EH (cell line): ENCODE measurements around the gene VGLL4.
"Not testable (repeated sequence)": the region's sequence is repeated elsewhere in the genome, so short reads cannot be mapped to it uniquely, and the experiment has no call there.

ENCODE experiments used
- DNase-seq: peaks from one replicate; pipeline ENCODE4 v3.0.0-alpha.2; 2015; ENCODE audit warnings: low read depth

Gene VGLL4, protein sequence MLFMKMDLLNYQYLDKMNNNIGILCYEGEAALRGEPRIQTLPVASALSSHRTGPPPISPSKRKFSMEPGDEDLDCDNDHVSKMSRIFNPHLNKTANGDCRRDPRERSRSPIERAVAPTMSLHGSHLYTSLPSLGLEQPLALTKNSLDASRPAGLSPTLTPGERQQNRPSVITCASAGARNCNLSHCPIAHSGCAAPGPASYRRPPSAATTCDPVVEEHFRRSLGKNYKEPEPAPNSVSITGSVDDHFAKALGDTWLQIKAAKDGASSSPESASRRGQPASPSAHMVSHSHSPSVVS

DNA sequence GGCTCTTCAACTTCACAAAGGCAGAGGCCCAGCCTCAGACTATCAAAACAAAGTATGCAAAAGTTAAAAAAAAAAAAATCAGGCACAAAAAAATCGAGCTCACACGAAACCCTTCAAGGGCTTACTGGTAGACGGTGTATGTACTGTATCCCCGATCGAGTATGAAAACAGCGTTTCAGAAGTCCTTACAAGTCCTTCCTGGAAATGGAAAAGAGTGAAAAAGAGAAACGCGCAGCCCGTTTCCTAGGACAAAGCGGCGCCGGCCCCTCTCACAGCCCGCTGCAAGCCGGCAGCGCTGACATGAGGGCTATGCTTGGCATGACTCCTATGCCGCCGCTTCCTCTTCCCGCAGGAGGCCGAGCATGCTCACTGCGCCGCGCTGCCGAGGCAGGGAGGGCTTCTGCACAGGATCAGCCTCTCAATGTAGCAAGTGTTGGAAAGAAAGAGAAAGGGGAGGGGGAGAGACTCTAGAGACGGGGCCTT lies at the start of gene VGLL4:
TSS of gene VGLL4 (minus strand) at position 311 of the 483 bp plus-strand sequence. CDS start 397 bp downstream, outside the sequence.
- DNase-seq = peak; percentile 92

DNA sequence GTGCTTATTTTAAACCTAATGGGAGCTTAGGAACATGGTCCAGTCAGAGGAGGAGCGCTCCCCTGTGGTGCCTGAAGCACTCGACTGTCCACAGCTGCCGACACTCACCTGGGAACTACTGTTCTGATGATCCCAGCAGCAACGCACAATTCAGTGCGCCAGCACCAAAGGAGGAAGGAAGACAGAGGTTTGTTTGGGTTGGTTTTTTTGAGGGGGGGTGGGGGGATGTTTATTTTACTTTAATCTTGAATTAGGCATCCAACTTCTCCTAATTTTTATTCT lies 48.8 kb upstream of the VGLL4 start:
- no peak for DNase-seq

DNA sequence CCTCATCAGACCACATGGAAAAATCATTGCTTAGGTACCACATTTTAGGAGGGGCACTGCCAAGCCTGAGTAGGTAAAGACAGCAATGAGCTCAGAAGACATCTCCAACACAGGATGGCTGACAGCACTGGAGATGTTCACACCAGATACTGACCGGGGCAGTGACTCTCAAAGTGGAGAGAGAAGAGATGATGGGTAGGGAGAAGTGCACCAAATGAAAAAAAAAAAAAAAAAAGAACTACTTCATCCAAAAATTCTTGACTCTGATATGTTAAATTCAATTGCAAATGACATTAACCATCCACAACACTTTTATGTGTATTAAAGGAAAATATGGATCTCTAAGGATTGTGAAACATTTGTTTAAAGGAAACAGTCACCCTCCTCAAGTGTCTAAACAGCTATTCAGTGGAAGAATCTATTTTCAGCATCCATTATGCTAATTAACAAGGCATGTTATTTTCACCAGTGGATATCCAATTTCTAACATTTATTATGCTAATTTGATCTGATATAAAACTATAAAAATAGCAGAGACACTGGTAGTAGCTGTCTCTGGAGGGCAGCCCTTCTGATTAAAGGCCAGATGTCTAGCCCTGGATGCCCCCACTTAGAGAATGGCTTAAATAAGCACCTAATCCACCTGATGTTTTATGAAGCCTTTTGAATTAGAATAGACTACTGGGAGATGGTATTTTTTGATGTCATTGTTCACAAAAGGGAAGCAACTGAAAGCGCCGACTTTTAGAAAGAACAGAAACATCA lies 48.2 kb upstream of the VGLL4 start:
- DNase-seq = no peak

DNA sequence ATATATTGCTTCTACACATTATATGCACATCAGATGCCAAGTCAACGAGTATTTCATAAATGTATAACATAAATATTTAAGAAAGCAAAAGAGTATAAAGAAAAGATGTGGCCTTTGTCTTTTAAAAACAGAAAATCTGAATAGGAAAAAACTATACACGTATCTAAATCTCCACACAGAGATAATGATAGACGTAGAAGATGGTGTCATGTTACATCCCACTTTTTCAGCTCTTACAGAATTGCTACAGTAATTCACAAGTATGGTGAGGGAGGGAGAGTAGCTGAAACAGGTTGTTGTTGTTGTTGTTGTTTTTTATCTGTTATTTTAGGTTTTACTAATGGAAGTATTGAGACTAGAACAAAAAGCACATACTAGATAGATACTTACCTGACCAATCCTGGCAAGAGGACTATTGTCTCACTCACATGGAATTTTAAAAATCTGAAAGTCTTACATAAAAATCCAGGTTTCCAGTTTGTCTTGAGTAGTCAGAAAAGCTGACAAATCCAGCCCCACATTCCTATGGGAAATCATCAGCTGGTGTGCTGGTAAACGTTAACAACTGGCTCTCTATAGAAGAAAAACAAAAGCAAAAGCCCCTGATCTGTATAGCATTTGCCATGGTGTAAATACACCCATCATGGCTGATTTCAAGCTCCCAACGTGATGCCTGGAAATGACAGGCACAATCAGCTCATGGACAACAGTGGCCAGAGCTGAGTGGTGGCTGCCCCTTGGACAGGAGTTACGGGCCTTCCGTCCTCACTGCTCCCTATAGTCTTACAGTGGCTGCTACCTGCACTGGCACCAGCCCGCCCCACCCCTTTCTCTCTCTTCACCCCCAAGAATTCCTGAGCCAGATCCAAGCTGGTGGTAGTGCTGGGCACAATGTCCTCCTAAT lies 47.4 kb upstream of the VGLL4 start:
- peak; percentile 62 for DNase-seq

DNA sequence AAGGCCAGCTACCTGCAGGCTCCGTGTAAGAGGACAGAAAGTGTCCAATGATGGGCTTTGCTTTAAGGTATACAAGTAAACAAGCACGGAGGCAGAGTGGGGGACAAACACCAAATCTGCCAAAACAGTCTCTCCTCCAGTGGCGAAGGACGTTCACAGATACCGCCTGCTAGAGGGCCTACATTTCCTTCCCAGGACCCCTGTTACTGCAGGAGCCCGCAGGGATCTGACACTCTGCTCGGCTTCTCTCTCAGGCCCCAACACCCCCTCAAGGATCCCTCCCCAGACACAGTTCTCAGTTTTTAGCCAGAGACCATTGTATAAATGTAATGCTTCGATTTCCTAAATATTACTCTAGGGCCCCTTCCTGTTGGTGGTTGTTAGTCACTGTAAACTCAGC lies 46.0 kb upstream of the VGLL4 start:
- DNase-seq = no peak

DNA sequence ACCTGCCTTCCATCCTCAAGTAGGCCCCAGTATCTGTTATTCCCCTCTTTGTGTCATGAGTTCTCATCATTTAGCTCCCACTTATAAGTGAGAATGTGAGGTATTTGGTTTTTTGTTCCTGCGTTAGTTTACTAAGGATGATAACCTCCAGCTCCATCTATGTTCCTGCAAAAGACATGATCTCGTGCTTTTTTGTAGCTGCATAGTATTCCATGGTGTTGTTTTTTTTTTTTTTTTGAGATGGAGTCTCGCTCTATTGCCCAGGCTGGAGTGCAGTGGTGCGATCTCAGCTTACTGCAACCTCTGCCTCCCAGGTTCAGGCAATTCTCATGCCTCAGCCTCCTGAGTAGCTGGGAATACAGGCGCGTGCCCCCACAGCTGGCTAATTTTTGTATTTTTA lies 41.3 kb upstream of the VGLL4 start:
- not testable (repeated sequence) for DNase-seq

DNA sequence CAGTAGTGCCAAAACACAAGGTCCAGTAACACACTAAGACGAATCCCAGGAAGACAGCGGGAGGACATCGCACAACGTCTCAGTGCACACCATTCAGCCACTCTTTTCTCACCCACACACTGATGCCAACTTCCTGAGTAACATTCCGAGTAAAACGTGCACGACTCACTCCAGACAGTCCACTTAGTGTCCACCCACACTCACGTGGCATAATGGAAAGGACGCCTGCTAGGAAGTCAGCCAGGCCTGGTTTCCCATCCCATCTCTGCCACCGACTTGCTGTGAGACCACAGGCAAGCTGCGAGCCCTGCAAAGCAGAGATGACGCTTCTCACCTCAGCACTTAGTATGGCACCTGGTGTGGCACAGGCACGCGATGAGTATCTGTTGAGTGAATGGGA lies 36.8 kb upstream of the VGLL4 start:
- no peak for DNase-seq

DNA sequence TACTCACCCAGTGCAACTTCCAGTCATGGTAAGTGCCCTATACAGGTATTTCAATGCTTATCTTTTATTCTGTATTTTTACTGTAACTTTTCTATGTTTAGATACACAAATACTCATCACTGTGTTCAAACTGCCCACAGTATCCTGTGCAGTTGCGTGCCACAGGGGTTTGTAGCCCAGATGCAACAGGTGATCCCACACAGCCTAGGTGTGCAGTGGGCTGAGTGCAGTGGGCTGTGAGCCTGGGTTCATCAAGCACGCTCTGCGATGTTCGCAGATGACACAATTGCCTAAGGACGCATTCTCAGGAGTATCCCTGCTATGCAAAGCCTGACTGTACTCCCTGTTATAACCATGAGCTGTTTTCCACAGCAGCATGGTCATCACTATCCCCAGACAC lies 36.2 kb upstream of the VGLL4 start:
- no peak for DNase-seq

DNA sequence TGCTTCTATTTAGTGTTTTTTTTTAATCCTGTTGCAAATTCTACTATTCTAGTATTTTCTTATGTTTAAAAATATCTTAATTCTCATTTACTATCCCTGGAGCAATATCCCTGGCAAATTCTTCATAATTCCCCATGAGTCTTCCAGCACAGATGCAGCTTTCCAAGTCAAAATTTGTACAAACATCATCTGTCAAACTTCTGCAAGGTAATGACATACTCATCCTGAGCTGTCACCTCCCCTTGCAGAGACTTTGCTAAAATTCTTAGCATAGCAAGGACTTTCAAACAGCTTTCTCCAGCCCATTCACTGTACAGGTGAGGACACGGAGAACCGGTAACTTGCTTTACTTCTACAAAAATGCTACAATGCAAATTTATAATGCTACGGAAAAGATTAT lies 28.6 kb upstream of the VGLL4 start:
- DNase-seq = no peak

DNA sequence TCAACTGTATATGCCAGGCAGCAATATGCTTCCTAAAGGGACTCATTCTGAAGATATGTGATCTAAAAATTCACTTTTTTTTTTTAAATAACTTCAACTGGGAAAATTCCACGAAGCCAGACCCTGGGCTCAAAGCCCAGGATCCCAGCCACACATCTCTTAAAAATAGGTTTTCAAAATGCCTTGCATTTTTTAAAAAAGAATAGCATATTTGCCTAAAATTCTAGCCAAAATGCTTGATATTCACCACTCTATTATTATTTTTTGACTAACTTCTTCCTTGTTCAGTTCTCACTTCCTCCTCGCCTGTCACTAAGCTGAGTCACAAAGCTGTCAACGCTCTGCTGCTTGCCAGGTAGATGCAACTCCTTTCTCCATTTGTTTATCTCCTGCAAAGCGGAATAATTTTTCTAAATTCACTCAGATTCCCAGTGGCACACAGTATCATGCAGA lies 28.0 kb upstream of the VGLL4 start:
- DNase-seq = peak; percentile 83

DNA sequence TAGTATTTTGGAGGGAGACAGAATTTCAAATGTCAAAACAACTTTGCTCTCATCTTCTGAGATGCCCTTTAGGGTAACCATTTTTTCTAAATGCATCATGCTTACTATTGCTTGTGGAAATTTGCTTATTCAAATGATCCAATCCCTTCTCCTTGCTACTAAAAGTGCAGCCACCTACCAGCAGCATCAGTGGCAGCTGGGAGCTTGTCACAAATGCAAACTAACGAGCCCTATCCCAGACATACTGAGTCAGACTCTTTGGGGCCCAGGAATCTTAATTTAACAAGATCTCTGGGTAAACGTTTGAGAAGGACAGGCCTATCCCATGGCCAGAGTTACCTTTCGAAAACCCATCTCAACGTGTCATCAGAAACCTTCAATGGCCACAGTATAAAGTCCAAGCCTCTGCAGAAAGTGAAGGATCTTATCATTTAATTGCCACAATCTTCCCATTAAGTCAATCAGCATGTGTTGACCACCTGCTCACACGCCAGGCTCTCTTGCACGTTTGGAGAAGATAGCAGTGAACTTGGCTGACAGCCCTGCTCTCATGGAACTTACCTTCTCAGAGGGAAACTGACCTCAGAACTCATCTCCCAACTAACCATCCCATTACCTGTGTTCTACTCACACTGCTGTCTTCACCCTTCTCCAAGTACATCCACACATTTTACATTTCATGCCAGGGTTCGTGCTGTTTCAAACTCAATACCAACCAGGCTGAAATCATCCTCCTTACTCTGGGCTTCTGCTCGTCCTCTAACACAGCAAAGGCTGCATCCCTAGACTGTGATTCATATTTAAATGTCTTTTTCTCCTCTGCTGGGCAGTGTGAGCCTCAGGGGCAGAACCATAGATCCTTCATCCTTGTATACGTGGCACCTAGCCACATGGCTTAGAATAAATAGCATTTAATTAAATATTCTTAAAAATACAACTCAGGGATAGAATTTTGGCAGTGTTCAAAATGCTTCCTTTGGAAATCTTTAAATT lies 24.8 kb upstream of the VGLL4 start:
- DNase-seq = peak; percentile 78

DNA sequence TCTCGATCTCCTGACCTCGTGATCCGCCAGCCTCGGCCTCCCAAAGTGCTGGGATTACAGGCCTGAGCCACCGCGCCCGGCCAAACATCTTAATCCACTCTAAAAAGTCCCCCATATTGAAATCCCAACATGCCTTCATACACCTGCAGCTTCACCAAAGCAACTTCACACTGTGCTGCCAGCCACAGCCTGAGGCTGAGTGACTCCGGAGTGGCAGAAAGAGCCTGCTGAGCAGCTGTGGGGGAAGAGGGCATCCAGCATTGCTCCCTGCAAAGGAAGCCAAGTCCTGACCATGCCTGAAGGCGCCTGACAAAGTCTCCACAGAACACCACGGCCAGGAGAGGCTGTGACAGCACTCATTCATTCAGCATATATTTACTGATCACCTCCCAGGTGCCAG lies 21.6 kb upstream of the VGLL4 start:
- DNase-seq = no peak

DNA sequence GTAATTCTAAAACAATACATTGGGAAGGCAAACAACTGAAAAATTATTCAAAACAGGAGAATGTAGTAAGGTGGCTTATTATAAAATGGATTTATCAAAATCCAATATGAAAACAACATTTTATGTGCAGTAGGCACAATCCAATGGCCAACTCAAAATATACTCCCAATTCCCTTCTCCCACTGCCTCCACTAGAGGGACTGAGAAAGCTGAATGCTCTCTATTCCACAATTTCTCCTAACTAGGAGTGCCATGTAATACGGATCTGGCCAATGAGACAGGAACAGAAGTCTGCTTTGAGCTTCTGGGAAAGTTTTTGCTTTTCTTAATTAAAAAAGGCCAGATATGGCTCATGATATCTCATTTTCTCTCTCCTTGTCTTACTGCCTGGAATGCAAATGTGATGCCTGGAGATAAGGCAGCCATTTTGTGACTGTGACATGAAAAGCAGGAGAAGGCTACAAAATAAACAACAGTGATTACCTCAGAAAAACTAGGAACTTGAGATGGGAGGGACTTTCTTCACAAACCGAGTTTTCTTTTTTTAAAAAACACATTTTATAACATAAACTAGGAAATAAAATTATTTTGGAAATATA lies 18.8 kb upstream of the VGLL4 start:
- peak; percentile 48 for DNase-seq

DNA sequence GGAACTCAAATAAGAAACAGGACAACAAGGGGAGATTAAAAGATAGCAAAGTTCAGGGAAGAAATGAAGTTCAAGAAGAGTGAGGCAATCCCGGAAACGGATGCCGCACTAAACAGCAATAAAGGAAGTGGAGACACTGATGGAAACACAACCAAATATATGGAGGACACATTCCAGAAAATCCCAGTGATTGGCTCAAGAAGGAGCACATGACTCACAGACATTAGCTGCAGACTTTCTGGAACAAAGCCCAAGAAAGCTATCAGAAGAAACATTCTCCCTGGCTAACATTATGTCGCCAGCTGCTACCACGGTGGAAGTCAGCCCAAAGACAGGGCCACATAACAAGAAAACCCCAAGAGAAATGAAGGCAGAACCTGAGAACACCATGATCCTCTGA lies 18.1 kb upstream of the VGLL4 start:
- DNase-seq = peak; percentile 81

DNA sequence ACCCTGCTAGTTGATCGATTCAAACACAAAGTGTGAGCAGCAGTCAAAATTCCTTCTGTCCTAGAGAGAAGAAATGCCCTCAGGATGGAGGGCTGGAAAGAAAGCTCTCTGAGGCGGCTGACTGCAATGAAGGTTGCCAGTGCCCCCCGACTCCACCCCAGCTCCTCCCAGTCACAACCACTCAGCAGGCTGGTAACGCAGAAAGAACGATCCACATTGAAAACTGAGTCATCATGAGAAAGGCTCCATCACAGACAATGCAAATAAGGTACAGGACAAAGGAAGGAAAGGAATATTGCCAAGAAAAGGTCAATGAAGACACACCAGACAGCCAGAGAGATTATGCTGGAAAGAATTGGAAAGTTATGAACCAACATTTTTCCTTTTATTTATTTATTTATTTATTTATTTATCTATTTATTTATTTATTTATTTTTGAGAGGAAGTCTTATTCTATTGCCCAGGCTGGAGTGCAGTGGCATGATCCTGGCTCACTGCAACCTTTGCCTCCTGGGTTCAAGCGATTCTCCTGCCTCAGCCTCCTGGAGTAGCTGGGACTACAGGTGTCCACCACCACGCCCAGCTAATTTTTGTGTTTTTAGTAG lies 17.4 kb upstream of the VGLL4 start:
- no peak for DNase-seq

DNA sequence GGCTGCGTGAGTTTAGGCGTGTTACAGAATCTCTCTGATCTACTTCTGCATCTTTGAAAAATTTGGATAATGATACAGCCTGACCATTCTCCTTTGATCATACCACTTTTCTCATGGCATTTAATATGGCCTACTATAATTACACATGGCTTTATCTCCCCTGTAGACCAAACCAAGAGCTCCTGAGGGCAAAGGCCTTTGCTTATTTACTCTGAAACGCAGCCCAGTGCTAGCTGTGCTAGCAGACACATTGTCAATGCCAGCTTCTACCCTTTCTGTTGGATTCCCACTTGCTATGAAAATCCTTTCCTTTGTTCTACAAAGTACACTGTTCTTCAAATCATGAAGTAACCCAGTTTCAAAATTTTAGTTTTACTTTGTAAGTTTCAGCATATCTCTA lies 16.5 kb upstream of the VGLL4 start:
- DNase-seq = no peak

DNA sequence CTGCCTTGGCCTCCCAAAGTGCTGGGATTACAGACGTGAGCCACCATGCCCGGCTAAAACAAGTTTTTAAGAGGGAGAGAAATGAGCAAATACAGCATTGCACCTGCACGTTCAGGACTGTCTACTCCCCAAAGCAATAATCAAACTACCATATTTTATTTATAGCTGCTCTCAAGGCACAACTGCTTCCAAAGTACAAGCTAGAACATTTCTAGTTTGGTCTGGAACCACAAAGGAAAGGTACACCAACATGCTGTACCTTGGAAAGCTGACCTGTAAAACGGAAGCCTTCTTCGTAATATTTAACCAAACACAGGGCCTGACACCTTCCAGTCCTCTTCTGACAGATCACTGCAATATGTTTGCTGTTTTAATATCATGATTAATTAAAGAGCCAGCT lies 14.5 kb upstream of the VGLL4 start:
- DNase-seq = no peak

DNA sequence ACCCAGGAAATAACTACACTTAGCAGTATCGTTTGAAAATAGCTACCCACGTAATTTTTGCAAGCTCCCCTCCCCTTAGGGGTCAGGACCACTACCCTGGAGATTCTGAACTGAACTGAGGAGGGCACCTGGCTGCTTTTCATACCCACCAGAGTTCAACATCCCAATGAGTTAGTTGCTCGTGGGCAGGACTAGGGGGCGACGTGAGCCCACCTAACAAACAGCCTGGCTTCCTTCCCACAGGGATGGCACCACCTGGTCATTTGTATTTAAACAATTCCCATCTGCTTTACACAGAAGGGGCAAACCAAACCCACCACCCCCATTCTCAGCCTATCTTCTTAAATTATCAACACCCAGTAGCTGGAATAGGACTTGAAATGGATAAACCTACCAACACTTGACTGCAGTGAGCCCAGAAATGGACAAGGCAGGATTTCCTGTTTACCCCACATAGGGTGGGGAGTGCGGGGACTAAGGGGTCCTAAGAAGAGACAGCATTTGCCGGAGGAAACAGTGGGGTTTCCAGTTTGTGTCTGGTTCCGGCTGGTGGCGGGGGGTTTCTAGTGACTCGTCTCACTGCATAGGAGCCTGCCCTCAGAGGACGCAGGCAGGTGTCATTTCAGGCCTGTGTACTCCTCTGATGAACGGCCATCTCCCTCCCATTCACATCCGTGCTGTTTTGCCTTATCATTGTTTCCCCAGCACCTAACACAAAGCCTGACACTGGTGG lies 11.6 kb upstream of the VGLL4 start:
- peak; percentile 24 for DNase-seq

DNA sequence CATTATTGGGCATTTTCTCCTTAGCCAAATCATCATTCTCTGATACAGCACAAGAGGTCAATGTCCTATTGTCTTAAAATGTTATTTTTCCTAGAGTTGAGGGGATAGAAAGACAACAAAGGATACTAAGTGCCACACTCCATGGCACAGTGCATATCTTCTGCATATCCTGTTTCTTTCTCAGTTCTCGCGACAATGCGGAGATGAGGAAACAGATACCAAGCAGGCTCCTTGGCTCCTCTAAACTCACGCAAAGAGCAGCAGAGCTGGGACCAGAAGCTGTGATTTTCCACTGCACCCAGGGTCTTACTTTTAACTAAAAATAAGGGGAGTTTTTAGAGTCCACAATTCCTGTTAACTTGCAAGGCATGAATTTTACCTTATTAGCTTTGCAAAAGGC lies 10.5 kb upstream of the VGLL4 start:
- no peak for DNase-seq
